HG03442 (cell line): Measurements from ENCODE around the gene TMEM139.
"Not testable (repeated sequence)": the region's sequence is repeated elsewhere in the genome, so short reads cannot be mapped to it uniquely, and the experiment has no call there.

ENCODE experiments used
- ATAC-seq: cut with Tn5 transposase; IDR thresholded peaks from one replicate; pipeline ENCODE4 v1.9.1; 2021; ENCODE audit warnings: mild to moderate bottlenecking, moderate library complexity; ENCODE audit not compliant: unreplicated experiment

The TMEM139 gene

DNA sequence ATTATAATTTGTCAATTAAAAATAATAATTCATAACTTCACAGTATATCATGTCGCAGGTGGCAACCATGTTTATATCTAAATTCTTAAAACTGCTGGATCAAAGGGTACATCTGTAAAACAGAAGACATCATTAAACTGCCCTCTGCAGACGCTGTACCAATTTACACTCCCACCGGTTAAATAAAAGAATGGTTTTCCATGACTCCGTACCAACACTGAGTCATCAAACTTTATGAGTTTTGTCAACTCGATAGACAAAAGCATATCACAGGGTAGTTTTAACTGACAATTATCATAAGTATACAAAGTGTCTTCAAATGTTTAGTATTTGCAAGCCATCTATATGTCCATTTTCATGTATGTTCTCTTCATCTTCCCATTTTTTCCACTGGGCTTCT lies 27.3 kb upstream of the TMEM139 start:
- no peak for ATAC-seq

- ATAC-seq: peak; percentile 31
Observed at GRCh38 chr7:143258831-143259230, 25.9 kb upstream of the TMEM139 start.

DNA sequence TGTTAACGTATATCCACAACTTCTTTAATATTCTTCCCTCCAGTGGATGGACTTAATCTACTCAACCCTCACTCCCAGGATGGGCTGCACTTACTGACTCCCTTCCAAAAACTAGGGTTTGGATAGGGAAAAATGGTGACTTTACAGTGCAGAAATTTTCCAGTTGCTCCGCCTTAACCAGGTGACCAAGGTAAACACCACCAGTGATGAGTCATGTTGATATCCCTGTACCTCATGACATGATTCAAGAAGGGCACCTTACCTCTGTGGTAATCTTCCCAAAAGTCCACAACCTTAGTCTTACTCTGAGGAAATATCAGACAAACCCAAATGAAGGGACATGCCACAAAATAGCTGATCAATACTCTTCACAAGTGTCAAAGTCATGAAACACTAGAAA lies 25.0 kb upstream of the TMEM139 start:
- ATAC-seq: no peak

GRCh38 chr7:143261901-143262300 lies 22.9 kb upstream of the TMEM139 start:
- ATAC-seq: no peak

- peak; percentile 96 for ATAC-seq
Observed at GRCh38 chr7:143263266-143264195, 21.2 kb upstream of the TMEM139 start, which contains the start of gene GSTK1. GSTK1 (plus strand) TSS chr7:143263441; CDS start chr7:143263514, 73 bp downstream.

DNA sequence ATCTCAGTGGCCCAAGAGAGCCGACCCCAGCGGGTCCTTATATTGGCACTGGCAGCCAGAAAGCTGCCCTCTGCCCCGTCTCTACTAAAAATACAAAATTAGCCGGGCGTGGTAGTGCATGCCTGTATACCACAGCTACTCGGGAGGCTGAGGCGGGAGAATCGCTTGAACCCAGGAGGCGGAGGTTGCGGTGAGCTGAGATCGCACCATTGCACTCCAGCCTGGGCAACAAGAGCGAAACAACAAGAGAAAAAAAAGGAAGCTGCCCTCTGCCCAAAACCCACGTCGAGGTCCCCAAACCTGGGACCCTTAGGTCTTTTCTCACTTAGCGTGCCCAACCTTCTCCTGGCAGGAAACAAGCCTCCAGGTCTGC lies 20.6 kb upstream of the TMEM139 start:
- ATAC-seq: not testable (repeated sequence)

DNA sequence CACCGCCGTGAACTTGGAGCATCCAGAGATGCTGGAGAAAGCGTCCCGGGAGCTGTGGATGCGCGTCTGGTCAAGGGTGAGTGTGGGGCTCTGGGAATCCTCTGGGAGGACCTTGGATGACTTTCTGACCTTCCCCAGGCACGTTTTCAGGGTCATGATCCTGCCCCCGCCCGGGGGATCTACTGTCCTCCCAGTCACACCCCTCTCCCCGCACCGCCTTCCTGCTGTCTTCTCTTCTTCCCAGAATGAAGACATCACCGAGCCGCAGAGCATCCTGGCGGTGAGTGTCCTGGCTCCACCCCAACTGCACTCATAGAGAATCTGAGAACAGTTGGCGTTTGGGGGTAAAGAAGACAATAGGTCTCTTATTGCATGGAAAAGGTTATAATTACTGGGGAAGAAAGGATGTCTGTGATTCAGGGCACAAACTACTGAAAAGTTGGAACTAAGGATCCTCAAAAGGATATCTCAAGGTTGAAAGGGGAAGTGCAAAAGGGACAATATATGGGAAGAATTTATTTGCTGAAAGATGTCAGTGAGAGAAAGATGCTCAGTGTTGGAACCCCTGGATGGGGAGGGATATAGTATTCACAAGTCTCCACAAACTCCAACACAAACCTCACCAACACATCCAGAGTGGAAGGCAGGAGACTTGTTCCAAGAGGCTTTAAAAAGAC lies 19.6 kb upstream of the TMEM139 start:
- ATAC-seq: no peak

GRCh38 chr7:143269251-143269650 lies 15.5 kb upstream of the TMEM139 start:
- no peak for ATAC-seq

- ATAC-seq: no peak
Observed at GRCh38 chr7:143271240-143271639, 13.5 kb upstream of the TMEM139 start.

- ATAC-seq: no peak
Observed at GRCh38 chr7:143272871-143273270, 11.9 kb upstream of the TMEM139 start.

DNA sequence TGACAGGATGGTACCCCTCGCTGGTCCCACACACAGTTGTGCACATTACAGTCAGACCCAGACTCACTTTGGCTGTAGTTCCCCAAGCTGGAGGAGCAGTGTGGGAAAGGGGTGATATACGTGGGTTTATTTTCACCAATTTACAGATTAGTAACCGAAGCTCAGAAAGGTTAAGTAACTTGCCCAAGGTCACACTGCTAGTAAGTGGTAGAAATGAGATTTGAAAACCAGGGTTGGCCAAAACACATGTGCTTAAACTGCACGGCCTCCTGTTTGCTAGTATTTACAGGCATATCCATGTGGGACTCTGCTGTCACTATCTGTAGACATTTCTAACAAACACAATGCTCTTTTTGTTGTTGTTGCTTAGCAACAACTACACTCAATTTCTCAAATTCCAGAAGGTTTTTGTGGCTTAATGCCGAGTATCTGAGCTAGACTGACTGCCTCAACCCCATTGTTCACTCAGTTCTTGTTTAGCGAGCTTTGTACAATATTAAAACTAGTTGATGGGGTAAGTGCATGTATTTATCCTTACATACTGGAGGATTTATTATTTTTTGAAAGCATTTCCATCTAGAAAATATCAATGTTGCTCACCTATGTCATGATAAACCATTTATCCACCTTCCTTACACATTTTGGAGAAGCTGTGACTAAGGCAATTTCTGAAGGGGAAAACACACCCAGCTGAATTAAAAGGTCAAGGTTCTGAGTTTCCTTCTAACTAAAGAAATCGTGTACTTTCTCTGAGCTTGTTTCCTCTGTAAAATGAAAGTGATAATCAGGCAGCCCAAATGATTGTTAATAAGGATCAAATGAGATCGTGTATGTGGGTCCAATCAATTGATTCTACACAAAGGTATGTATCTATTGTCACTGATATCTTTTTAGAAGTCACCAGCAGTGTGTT lies 5.3 kb upstream of the TMEM139 start:
- no peak for ATAC-seq

- no peak for ATAC-seq
Observed at GRCh38 chr7:143280160-143280559, 4.6 kb upstream of the TMEM139 start.

- ATAC-seq: no peak
Observed at GRCh38 chr7:143280566-143280965, 4.2 kb upstream of the TMEM139 start.

GRCh38 chr7:143281529-143281928 lies 3.2 kb upstream of the TMEM139 start:
- no peak for ATAC-seq

DNA sequence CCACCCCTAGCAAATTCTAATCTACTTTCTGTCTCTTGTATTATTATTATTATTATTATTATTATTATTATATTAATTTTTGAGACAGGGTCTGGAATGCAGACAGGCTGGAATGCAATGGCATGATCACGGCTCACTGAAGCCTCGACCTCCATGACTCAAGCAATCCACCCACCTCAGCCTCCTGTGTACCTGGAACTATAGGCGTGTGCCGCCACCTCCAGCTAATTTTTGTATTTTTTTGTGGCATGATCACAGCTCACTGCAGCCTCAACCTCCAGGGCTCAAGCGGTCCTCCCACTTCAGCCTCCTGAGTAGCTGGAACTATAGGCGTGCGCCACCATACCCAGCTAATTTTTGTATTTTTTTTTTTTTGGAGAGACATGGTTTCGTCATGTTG lies 2.6 kb upstream of the TMEM139 start:
- no peak for ATAC-seq

GRCh38 chr7:143283381-143283780 lies 1.4 kb upstream of the TMEM139 start:
- ATAC-seq: no peak

- no peak for ATAC-seq
Observed at GRCh38 chr7:143285470-143285778, 666 bp downstream of the TMEM139 start.

DNA sequence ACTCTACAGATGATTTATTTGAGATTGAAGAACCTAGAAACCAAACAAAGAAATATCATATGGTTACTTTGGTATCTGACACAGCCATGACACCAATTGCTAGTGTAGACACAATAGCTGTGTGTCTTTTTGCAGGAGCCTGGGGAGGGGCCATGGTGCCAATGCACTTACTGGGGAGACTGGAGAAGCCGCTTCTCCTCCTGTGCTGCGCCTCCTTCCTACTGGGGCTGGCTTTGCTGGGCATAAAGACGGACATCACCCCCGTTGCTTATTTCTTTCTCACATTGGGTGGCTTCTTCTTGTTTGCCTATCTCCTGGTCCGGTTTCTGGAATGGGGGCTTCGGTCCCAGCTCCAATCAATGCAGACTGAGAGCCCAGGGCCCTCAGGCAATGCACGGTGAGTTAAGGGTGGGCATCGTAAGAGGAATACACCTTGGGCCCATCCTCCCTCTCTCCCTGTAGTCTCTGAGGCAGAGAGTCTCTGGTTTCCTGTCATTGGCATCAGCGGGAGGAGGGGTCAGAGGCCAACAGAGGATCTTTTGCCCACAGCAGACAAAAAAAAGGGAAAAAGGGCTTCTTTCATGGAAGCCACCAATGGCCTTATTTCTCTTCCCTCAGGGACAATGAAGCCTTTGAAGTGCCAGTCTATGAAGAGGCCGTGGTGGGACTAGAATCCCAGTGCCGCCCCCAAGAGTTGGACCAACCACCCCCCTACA lies 1.2 kb downstream of the TMEM139 start:
- ATAC-seq: no peak

- no peak for ATAC-seq
Observed at GRCh38 chr7:143286522-143286890, 1.7 kb downstream of the TMEM139 start.

GRCh38 chr7:143287339-143287934 lies 2.7 kb downstream of the TMEM139 start:
- ATAC-seq: no peak
